HFFc6 (cell line): Measurements from ENCODE around the gene THRB. TPM values are rescaled to one million over a fixed set of nuclear protein-coding genes. Genes with fewer than 3 reads are reported as not detected.

Experiments used
- DNase-seq: peaks from one replicate; pipeline ENCODE4 v3.0.0-alpha.2; 2018
- H3K27ac Mint-ChIP-seq: 2 replicates; pipeline ENCODE4 v1.8.0; 2020; ENCODE audit warnings: mild to moderate bottlenecking, mixed read lengths
- H3K27me3 Mint-ChIP-seq: 2 replicates; pipeline ENCODE4 v1.8.0; 2021; ENCODE audit warnings: mild to moderate bottlenecking, moderate library complexity, mixed read lengths; ENCODE audit not compliant: insufficient read depth
- H3K36me3 Mint-ChIP-seq: 2 replicates; pipeline ENCODE4 v1.8.0; 2021; ENCODE audit warnings: low read depth, mixed read lengths
- H3K4me1 Mint-ChIP-seq: 2 replicates; pipeline ENCODE4 v1.8.0; 2020; ENCODE audit warnings: low read depth, mixed read lengths
- H3K4me3 Mint-ChIP-seq: 2 replicates; pipeline ENCODE4 v1.8.0; 2020; ENCODE audit warnings: mild to moderate bottlenecking, moderate library complexity, mixed read lengths
- H3K9me3 Mint-ChIP-seq: 2 replicates; pipeline ENCODE4 v1.8.0; 2020; ENCODE audit warnings: mild to moderate bottlenecking, mixed read lengths
- total RNA-seq, 6 experiments: library from RNA; stranded (reverse); fragmentation: NEBNext Ultra II Directional; extraction: Animal tissue kit (Norgen Biotek cat#: 25700); gene quantifications; 2 replicates in 1 of 6; 3 replicates in 5 of 6; pipeline ENCODE4 v1.2.3, GENCODE V29; 2021
- TF ChIP-seq, protein P1 (sequence below): fragments of 200-600 bp; sonication (generic); IDR thresholded peaks from 2 replicates; pipeline ENCODE4 v1.5.0; 2021; ENCODE audit warnings: antibody characterized with exemption, mild to moderate bottlenecking

Gene THRB
- total RNA-seq, 6 experiments from 2014 or later, result not detected

DNA sequence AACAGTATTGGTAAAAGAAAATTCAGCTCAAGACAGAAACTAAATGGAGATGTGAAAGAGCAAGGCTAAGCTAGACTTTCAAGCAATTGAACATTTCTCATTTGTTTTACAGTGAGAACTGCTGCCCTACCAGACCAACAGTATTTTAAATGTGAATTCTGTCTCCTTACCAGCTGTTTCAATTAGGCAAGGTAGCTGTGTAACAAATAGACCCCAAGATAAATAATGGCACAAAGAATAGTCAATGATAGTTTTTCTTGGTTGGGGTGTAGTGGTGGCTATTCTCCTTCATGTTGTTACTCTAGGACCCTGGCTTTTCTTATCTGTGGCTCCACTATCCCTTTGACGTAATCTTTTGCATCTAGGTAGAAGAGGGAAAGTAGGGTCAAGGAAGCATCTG is 30.4 kb upstream of the THRB start:
- H3K27ac Mint-ChIP-seq, result no peak overlapping the region
- H3K36me3 Mint-ChIP-seq, result no peaks in the 10 kb centered on the region
- peaks cover 3% of the 10 kb centered on the region; the same call in 1 of the 2 replicates for H3K27me3 Mint-ChIP-seq
- no peaks in the 10 kb centered on the region for H3K4me1 Mint-ChIP-seq
- H3K4me3 Mint-ChIP-seq, result no peak overlapping the region
- TF ChIP-seq, protein P1, sequence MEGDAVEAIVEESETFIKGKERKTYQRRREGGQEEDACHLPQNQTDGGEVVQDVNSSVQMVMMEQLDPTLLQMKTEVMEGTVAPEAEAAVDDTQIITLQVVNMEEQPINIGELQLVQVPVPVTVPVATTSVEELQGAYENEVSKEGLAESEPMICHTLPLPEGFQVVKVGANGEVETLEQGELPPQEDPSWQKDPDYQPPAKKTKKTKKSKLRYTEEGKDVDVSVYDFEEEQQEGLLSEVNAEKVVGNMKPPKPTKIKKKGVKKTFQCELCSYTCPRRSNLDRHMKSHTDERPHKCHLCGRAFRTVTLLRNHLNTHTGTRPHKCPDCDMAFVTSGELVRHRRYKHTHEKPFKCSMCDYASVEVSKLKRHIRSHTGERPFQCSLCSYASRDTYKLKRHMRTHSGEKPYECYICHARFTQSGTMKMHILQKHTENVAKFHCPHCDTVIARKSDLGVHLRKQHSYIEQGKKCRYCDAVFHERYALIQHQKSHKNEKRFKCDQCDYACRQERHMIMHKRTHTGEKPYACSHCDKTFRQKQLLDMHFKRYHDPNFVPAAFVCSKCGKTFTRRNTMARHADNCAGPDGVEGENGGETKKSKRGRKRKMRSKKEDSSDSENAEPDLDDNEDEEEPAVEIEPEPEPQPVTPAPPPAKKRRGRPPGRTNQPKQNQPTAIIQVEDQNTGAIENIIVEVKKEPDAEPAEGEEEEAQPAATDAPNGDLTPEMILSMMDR, result no peak
- H3K9me3 Mint-ChIP-seq, result peaks cover 4% of the 10 kb centered on the region; the same call in 1 of the 2 replicates
- DNase-seq, result no peak

DNA sequence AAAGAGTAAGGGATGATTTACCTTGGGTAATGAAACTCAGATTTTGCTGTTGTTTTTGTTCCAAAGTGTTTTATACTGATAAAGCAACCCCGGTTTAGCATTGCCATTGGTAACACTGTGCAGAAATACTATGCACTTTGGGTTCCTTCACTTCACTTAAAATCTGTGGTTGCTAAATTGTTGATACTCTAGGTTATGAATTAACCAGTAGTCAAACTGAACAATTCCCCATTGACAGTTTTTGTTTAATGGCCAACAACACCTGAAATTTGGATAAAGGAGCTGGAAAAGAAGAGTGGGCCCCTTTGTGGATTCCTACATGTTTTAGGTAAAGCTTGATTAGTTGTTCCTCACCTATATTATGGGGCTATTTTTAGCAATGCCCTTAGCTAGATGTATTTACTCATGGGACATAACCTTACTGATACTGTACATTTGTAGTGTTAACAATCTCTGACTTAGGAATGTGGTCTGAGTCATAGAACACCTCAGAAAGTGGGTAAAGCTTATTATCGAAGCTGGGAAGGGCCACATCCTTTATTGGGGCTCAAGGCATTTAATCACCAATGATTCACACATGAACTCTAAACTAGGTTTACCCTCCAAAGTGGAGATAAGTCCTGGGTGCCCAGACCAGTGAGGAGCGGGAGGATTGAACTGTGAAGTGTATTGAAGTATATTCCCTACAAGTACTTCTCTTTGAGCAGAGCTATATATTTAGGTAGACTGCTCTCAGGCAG is 29.5 kb upstream of the THRB start:
- DNase-seq, result no peak
- Mint-ChIP-seq H3K4me3 (no peak overlapping the region), H3K27me3 (peaks cover 3% of the 10 kb centered on the region; the same call in 1 of the 2 replicates), H3K9me3 (peaks cover 4% of the 10 kb centered on the region; the same call in 1 of the 2 replicates), H3K4me1 (no peaks in the 10 kb centered on the region), H3K27ac (no peak overlapping the region), H3K36me3 (no peaks in the 10 kb centered on the region)
- TF ChIP-seq, protein P1, result no peak

DNA sequence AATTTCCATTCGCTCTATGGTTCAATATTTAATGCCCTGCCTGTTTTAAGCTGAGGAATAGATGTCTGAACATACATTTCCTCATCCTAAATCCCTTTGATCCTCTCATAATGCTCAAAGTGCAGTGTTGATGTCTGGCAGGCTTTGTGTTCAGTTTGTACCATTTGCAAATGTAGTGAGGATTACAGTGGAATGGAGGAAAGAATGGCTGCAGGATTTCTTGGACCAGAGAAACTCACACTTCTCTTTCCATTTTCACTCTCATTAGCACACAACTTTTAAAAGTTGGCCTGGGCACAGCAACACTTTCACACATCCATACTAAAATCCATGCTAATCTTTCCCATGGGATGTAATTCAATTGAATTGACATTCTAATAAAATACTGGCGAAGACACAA is 28.6 kb upstream of the THRB start:
- H3K4me1 Mint-ChIP-seq, result no peaks in the 10 kb centered on the region
- peaks cover 3% of the 10 kb centered on the region; the same call in 1 of the 2 replicates for H3K27me3 Mint-ChIP-seq
- H3K4me3 Mint-ChIP-seq, result no peak overlapping the region
- no peak overlapping the region for H3K27ac Mint-ChIP-seq
- TF ChIP-seq, protein P1, result no peak
- H3K9me3 Mint-ChIP-seq, result peaks cover 4% of the 10 kb centered on the region; the same call in 1 of the 2 replicates
- no peak for DNase-seq
- no peaks in the 10 kb centered on the region for H3K36me3 Mint-ChIP-seq

DNA sequence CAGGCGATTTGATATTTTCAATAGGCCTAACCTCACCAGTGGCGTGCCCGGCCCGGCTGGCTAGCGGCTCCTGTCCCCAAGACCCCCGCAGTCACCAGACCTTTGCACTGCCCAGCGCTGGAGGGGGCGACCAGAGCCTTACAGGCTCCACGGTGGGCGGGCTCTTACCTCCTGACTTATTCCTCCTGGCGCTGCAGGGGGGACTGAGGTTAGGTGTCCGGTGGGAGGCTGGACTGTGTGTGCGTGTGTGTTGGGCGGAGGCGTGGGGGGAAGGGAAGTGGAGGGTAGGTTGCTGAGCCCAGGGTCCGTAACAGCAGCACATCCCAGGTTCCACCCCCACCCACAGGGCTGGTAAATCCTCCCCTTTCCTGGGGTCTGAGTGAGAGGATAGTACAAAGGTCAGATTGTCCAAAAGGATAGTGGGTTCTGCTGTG is 27.5 kb upstream of the THRB start:
- Mint-ChIP-seq H3K27me3 (peaks cover 3% of the 10 kb centered on the region; the same call in 1 of the 2 replicates), H3K4me3 (no peak overlapping the region), H3K9me3 (peaks cover 4% of the 10 kb centered on the region; the same call in 1 of the 2 replicates), H3K27ac (no peak overlapping the region), H3K36me3 (no peaks in the 10 kb centered on the region), H3K4me1 (no peaks in the 10 kb centered on the region)
- DNase-seq, result no peak
- TF ChIP-seq, protein P1, result no peak

DNA sequence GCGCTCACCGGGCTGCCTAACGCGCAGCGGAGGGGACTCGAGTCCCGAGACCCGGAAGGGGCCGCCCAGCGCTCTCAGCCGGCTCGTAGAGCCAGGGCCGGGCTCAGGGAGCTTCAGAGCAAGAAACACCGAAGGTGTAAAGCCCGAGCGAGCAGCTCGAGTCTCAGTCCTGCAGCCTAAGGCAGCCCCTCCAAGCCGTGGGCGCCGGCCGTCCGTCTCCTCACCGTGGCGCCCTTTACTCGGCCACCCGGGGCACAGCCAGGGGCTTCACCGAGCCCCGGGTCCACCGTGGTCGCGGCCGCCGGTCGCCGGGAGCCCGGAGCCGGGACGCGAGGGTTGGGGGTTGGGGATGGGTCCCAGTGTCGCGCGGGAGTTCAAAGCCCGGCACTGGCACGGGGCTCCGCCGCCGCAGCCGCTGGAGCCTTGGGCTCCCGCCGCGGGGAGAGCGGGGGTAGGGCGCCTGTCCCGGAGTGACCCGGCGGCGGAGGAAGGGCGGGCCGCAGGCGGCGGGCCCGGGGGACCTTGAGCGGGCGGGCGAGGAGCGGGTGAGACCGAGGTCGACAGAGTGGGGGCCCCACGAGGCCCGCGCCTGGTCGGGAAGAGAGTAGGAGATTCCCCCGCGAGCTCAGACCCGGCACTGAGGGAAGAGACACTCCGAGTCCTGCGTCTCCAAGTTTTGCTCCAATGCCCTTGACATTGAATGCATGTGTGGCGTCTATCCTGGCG is 26.9 kb upstream of the THRB start:
- no peaks in the 10 kb centered on the region for H3K4me1 Mint-ChIP-seq
- no peak overlapping the region for H3K27ac Mint-ChIP-seq
- no peak overlapping the region for H3K4me3 Mint-ChIP-seq
- TF ChIP-seq, protein P1, result no peak
- DNase-seq, result no peak
- H3K36me3 Mint-ChIP-seq, result no peaks in the 10 kb centered on the region
- H3K9me3 Mint-ChIP-seq, result peaks cover 4% of the 10 kb centered on the region; the same call in 1 of the 2 replicates
- H3K27me3 Mint-ChIP-seq, result peaks cover 3% of the 10 kb centered on the region; the same call in 1 of the 2 replicates
